Stimulated activated CD4-positive, alpha-beta T cell treated with anti-CD3 and anti-CD28 coated beads, Interleukin-15, amount 100 ng/mL, for 24 hours (primary cell): ENCODE data around the gene SRGAP3.

ENCODE experiments used
- DNase-seq: peaks from one replicate; pipeline ENCODE4 v3.0.0-alpha.2; 2020

Gene SRGAP3

DNA sequence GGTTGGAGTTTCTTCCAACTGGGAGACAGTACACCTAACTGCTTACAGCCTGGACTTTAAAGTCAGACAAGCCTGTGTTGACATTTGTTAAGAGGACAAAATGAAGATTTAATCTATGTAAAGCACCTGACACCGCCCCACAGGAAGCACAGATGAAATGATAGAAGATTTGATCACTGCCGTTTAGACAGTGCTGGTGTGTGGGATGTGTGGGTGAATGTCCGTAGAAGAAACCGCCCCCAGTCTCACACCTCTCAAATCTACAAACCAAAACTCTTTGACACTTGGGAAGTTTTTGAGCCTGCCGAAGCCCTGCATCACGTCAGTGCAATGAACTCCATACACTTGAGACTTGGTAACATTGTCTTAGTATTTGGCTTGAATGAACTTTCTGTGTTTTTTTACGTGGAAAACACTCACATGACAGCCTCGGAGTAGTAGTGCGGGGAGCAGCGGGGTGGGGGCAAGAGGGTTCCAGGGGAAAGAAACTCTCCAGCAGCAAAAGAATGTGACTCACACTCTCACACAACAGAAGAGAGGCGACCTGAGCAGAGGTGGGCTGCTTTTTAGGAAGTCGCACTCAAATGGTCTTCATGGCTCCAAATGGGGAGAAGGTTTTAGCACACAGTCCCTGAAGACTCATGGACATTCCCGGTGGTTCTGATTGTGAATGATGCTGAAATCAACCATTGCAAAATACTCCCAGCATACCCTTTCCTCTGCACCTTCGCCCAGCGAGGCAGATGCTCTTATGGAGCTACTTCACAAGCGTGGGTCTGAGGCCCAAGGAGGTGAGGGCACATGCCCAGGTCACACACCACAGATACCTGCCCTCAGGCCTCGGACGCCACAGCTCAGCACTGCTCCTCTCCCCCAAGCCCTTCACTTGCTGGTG lies 79.2 kb downstream of the SRGAP3 start:
- peak; percentile 52 for DNase-seq

DNA sequence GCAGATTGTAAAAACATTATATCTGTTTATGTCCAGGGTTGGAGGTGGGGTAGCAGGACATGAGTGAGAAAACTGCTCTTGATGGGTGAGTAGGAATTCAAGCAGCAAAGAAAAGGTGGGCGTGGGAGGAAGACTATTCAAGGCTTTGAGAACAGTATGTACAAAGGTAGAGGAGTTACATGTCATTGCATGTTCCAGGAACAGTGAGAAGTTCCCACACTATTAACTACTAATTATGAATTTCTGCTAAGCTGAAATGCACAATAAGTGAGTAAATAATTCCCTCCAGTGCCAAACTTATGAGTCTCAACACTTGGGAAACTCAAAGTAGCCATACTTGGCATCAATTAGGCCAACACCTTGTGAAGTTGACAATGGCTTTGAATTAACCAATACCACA lies 80.1 kb downstream of the SRGAP3 start:
- DNase-seq: no peak

DNA sequence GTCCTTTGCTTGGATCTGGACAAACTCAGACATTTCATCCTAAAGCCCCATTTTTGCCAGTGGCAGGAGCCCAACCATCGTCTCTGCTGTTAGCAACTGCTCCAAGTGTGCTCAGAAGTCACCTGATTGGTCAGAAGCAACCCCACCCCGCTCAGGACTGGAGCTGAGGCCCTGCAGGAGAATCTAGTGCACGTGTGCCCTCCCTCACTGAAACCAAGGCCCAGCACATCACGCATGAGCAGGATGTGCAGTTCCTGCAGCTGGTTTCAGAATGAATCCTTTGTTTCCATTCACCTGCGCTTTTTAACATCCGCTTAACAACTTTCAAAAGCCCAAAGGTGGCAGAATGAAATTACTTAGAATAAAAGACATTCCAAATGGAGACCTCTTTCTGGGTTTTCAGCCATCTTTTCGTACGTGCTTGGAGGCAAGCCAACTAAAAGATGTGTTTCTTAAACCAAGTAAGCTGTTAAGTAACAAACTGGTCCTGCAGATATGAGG lies 81.2 kb downstream of the SRGAP3 start:
- peak; percentile 82 for DNase-seq

DNA sequence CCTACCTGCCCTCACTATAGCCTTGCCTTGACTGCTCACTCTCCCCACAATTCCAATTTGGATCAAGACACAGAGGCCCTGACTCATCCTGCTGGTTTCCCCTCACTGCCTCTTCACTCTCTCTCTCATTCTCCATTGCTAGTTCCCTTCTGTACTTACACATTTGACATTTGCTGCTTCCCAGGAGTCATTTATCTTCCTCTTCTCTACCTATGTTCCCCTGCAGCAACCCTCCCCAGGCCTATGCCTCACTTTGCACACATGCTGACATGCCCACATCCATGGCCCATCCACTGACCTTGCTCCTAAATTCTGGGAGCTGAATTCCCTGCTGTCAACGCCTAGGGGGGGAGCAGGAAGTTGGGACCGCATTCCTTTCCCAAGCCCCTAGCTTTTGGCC lies 82.2 kb downstream of the SRGAP3 start:
- no peak for DNase-seq

DNA sequence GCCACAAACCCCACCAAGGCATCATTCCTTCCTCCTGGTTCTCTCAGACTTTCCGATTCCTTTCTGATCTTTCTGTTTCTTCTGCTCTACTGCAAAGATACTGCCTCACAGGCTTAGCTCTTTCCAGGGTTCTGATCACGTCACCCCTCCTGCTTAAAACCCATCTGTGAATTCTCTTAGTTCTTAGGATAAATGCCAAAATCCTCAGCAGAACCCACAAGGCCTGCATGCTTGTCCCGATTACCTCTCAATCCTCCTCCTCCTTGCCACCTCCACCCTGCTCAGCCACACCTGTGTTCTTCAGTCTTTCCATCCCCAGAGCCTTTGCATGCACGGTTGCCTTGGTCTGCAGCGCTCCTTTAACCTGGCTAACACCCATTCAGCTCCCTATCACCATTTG lies 84.0 kb downstream of the SRGAP3 start:
- DNase-seq: no peak

DNA sequence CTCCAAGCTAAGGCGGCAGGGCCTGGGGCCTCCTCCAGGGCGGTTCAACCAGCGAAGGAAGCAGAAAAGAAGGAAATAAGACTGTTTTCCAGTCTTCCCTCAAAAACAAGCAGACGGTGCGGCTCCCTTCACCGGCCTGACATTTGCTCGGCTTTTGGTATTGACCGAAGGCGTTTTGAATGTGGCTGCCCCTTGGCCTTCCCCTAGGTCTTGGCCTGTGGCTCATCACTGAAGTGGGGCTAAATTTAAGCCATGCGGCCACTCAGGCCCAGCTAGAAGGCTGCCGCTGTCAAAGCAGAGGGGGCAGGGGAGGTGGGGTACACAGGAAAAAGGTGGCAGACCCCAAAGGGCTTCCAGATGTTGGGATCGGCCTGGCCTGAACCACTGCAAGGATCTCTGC lies 86.2 kb downstream of the SRGAP3 start:
- DNase-seq: no peak

DNA sequence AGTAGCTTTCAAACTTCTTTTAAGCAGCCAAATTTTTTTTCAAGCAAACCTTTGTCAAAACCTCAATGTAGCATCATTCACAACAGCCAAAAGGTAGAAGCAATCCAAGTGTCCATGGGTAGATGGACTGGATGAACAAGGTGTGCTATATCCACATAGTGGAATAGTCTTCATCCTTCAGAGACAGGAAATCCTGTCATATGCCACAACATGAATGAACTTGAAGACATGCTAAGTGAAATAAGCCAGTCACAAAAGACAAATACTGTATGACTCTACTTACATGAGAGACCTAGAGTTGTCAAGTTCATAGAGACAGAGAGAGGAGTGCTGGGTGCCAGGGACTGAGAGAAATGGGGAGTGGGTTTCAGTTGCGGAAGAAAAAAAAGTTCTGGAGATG lies 87.6 kb downstream of the SRGAP3 start:
- DNase-seq: no peak

DNA sequence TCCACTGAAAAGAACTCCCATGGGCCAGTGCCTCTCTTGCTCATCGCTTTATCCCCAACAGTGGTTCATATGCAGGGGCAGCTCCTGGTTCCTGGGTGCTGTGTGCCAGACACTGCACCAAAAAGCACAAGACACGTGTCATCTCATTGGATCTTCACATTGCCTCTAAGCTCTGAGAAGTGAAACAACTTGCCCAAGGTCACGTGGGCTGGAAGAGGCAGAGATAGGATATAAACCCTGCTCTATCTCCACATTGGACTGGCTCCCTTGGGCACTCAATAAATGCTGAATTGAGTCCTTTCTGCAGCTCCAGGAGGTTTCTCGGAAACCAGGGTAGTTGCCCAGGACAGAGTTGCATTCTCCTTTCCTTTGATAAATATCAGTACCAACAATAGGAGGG lies 88.1 kb downstream of the SRGAP3 start:
- DNase-seq: no peak

DNA sequence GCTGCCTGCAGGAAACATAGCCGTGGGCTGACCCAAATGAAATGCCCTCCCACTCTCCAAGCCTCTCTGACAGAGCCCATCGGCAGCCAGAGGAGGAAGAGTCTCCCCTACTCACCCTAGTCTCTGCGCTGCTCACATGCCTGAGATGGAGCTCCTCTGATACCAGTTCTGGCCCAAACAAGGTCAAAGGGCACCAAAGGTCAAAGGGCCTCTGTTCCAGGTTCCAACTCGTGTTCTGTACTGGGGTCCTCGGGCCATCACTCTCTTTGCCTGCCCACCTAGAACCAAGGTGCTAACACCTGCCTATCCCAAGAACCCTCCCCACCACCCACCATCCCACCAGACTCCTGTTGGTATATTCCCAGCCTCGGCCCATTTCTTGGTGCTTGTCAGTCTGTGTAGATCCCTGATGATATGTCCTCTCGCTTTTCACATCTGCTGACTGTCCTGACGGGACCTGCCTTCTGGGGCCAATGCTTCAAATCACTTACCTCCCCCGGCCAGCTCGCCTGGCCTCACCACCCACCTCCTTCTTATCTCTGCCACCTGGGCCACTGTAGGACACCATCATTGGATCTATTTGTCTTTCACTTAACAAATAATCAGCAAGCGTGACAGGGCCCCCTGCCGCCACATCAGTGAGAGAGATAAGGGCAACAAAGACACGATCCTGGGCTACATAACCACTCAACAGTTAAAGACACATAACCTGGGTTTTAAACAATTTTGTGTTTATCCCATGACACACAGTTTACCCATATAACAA lies 90.4 kb downstream of the SRGAP3 start:
- no peak for DNase-seq

DNA sequence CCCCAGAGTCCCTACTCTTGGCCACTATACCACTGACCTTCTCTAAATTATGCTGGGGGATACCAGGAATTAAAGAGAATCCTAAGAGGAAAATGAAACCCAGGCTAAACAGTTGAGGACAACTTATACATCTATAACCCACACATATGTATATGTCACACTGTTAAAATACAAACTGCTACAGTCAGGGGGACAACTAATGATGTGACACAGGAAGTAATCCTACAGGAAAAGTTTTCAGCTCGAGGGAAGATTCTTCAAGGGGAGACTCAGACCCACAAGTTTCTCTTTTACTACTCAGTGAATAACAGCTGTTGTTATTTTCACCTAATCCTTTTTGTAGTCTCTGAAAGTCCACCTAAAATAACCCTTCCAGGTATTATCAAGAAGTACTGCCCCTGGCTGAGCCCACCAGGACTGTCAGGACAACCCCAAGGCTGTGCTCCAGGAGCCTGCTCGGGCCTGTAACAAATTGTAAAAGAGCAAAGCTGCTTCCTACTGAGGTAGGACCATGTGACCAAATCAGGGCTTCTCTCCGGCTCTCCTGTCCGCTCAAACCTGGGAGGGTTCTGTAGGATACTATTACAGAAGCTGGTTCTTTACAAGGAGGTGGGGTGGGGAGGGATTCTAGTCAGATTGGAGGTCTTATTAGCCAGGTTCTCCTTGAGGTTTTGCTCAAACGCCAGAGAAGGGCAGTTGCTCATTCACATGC lies 91.6 kb downstream of the SRGAP3 start:
- DNase-seq: no peak

DNA sequence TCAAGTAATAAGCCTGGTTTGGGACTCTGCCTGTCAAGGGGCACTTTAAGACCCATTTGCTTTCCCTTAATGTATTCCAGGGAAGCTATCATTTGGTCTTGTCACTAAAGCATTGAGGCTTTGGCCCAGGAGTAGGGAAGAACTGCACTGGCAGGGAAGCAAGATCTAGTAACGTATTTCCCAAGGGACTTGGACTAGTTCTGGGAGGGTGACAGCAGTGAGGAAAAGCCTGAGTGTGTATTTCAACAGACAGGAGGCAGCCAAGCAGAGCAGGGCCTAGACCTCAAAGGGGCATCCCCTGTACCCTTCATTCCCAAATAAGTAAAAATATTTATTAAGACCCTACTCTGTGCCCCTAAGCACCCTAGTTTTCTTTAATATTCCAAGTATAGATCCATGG lies 92.8 kb downstream of the SRGAP3 start:
- no peak for DNase-seq

DNA sequence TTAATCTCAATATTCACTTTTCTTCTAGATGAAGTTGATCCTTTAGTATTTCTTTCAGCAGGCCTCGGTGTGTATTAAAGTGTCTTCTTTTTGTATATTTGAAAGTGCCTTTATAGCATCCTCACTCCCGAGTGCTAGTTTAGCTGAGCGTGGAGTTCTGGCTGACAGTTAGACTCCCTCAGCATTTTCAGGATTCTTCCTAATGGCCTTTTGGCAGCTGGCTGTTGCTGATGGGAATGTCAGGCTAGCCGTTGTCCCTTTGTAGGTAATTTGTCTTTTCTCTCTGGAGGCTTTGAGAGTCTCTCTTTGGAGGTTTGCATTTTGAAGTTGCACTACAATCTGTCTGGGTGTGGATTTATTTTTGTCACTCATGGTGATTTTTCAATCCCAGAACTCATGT lies 94.4 kb downstream of the SRGAP3 start:
- no peak for DNase-seq

DNA sequence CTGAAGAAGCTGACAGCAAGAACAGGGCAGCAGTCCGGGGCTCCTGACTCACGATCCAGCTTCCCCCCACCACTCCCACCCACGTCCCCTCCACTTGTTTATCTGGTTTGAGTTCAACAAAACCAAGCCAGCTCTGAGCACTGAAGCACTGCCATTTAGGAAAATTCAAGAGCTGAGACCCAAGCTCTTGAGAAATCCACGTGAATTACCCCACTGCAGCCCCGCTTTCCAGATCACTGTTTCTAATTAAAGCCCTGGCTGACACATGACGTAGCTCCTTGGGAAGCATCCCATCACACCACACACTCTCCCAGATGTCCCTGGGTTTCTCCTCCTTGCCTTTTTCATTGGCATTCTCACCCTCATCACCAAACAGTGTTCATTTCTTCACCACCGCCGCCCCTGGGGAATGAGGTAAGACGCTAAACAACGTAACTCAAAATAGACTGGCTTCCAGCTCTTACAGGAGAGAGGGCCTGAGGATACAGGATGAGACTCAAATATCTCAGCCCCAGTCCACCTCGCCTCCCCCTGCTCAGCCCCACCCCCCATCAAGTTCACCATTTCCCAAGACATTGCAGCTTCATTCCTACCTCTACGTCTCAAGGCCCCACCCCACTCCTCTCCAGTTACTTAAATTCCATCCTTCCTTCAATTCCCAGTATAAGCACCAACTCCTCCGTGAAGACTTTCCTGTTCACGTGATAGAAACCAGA lies 95.4 kb downstream of the SRGAP3 start:
- DNase-seq: no peak

DNA sequence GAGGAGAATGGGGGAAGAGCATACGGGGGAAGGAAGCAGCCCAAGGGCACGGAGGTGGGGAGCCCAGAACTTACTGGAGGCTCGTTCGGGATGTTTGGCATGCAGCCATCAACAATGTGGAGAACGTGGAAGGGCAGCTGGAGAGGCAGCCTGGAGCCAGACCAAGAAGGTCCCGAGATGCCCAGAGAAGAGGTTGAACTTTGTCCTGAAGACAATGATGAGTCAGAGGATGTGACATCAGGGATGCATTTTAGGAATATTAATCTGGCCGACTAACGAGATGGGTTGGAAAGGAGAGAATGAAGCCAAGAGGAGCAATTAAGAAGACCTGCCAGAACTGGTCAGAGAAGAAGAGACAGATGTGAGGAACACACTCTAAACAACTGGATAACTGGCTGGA lies 98.2 kb downstream of the SRGAP3 start:
- DNase-seq: no peak

DNA sequence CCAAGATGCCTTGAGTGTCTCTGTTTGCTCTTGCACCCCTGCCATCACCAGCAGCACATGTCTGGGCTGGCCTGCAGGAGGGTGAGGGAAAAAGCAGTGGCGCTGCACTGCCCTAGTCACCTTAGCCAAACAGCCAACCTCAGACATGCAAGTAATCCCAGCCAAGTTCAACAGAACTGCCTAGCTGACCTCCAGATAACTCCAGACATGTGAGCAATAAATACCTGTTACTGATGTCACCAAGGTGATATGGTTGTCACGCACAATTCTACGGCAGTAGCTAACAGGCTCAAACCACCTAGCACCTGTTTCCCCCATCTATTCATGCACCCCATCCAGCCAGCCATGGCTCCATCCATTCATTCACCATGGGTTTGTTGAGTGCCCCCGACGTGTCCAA lies 99.9 kb downstream of the SRGAP3 start:
- DNase-seq: no peak

DNA sequence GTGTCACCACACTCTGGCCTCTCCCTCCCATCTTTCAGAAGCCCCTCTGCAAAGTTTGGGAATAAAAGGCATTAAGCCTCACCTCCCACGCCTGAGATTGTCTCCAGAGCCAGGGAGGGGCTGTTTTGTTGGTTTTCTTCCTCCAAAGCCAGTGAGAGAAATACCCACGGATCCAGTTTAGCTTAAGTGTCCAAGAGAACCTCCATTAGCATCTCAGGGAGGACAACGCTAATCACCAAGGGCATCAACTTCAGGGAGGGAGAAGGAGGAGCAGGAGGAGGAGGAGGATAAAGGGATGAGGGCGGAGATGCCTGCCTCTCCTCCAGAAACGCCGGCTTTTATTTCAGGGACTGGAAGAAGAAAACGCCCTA lies 101.6 kb downstream of the SRGAP3 start:
- no peak for DNase-seq

DNA sequence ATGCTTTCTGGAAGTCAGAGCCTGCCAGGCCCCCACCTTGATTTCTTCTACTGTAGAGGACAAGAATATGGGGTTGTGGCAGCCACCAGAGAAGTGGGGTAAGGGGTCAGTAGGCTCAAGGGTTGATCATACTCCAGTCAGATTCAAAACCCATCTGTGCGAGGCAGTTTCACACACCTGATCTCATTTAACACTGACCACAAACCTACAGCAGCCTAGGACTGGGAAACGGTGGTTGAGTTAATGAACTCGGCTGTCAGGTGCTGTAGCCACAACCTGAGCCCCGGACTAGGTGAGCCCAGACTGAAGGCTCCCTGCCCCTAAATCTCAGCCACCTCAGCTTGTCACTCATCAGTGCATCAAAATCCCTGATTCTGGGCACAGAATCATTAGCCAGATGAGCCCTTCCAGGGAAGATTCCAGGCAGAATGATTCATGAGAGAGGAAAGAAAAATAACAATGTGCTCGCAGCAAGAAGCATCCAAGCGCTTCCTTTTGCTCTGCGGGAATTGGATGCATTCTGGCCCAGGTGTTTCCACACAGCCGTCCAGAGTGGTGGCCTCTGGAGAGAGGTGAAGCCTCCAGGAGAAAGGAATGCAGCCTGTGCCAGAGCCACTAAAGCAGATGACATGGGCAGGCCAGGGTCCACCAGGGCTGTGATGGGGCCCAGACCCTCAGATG lies 102.1 kb downstream of the SRGAP3 start:
- no peak for DNase-seq

DNA sequence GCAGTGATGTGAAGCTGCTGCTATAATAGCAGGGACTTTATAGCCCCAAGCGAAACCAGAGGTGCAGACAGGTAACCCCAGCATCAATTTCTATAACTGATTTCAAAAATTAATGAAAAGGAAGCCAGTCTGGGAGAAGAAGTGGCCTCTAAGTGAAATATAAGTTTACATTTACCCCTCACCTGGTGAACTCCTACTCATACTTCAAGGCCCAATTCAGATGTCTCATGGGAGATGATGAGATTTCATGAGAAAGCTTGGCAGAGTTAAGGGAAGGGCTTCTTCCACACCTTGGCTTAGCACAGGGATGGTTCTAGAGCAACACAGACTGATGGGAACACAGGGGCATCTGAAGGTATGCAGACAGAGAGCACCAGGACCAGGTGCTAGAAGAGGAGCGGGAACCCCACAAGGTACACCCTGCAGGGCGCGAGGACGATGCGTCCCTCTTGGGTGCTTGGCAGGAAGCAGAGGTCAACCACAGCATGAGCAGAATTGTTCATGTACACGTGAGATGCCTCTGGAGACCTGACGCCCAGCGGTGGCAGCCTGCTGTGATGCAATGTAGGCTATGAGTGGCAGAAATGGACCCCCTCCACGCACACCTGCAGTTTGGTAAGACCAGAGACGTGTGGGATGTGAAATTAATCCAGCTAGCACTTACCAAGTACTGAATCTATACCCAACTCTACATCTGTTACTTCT lies 102.9 kb downstream of the SRGAP3 start:
- DNase-seq: no peak

DNA sequence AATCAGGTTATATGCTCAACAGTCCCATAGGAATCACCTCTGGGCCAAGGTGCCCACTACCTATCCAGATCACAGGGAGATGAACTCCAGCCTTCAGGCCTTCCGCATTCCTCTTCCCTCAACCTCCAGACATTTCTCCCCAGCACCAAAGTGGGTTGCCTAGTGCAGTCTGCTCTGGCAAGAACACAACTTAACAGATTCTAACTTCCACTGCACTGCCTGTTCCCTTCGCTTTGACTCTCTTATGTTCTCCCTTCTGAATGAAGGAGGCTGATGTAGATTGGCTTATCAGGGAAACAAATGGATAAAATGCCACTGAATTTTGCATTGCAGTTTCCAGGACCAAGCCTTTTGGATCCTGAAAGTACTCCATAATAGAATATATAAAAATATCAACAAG lies 106.3 kb downstream of the SRGAP3 start:
- no peak for DNase-seq

DNA sequence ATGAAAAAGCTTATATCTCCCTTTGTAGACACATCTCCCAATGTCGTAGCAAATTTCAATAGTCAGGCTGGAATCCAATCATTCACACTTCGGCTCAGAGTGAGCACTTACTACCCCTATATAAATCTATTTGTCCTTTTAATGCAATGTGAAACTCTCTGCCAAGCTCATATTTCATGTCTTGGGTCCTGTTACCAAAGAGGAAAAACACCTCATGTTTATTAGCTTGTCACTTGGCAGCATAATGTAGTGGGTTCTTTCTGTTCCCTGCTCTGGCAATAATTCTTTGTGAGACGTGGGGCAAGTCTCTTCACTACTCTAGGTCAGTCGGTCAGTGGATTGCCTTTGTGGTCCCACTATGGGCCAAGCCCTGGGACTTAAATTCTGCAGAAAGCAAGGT lies 107.1 kb downstream of the SRGAP3 start:
- no peak for DNase-seq

DNA sequence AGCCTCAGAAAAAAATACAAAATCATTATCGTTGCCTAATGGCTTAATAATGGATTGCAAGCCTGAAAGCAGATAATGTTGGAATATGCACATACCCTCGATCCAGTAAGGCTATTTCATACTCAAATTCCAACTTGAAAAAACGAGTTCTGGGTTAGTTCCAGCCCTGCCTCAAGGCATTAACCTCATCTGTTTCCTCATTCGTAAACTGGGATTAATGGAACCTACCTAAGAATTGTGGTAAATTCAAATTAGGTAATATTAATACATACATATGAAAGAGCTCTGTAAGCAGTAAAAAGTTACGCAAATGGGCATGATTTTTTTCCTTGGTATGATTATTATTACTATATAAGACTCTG lies 107.5 kb downstream of the SRGAP3 start:
- no peak for DNase-seq

DNA sequence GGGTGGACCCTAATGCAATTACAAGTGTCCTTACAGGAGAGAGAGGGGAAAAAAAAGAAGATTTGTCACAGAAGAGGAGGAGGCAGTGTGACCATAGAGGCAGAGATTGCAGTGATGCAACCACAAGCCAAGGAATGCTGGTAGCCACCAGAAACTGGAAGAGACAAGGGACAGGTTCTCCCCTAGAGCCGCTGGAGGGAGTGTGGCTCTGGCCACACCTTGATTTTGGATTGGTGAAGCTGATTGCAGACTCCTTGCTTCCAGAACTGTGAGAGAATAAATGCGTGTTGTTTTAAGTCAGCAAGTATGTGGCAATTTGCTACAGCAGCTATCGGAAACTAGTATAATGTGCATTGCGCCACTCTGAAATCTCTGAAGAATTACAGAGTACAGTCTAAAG lies 110.1 kb downstream of the SRGAP3 start:
- no peak for DNase-seq
